ENCODE measurements around the gene DNAJB11.

DNA sequence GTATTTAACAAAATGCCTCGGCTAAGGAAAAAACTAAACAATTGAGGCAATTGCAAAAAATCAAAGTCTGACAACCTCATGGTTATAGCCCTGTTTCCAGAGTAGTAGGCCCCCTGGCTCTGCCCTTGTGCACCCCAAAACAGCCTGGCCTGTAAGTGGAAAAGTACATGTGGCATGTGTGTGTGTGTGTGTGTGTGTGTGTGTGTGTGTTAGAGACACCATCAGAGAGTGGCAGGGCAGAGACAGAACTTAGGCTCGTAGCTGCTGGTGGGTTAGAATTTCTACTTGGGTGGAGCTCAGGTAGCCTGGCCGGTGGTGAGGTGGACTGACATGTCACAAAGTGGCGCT lies 28.2 kb downstream of the DNAJB11 start:
- TF ChIP-seq, protein P1, sequence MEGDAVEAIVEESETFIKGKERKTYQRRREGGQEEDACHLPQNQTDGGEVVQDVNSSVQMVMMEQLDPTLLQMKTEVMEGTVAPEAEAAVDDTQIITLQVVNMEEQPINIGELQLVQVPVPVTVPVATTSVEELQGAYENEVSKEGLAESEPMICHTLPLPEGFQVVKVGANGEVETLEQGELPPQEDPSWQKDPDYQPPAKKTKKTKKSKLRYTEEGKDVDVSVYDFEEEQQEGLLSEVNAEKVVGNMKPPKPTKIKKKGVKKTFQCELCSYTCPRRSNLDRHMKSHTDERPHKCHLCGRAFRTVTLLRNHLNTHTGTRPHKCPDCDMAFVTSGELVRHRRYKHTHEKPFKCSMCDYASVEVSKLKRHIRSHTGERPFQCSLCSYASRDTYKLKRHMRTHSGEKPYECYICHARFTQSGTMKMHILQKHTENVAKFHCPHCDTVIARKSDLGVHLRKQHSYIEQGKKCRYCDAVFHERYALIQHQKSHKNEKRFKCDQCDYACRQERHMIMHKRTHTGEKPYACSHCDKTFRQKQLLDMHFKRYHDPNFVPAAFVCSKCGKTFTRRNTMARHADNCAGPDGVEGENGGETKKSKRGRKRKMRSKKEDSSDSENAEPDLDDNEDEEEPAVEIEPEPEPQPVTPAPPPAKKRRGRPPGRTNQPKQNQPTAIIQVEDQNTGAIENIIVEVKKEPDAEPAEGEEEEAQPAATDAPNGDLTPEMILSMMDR (IDR thresholded peaks at IDR 0.05): no peak
- no peak for TF ChIP-seq POLR2AphosphoS5 (IDR thresholded peaks at IDR 0.05)
